ENCODE measurements around the gene PEX1.

PEX1 gene

DNA sequence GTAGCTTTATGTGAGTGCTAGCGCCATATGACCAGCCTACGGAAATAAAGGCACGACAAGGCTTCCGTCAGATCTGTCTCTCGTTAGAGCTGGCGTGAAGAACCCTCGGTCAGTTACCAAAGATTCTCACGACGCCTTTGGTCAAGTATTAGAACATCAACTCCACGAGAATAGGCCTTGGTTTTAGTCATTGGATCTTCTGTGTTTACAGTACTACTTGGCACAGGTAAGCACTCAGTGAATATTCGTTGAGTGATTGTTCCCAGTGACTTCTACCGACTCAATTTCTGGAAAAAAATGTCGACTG is 591 bp upstream of the PEX1 start:
- peaks cover 15 to 39% of the 10 kb centered on the region in 2 donors for H3K4me1 Mint-ChIP-seq (ENCODE audit: low read depth in 2 of 2)
- DNase-seq, result no peak
- no peak for ATAC-seq (replicated peaks)

DNA sequence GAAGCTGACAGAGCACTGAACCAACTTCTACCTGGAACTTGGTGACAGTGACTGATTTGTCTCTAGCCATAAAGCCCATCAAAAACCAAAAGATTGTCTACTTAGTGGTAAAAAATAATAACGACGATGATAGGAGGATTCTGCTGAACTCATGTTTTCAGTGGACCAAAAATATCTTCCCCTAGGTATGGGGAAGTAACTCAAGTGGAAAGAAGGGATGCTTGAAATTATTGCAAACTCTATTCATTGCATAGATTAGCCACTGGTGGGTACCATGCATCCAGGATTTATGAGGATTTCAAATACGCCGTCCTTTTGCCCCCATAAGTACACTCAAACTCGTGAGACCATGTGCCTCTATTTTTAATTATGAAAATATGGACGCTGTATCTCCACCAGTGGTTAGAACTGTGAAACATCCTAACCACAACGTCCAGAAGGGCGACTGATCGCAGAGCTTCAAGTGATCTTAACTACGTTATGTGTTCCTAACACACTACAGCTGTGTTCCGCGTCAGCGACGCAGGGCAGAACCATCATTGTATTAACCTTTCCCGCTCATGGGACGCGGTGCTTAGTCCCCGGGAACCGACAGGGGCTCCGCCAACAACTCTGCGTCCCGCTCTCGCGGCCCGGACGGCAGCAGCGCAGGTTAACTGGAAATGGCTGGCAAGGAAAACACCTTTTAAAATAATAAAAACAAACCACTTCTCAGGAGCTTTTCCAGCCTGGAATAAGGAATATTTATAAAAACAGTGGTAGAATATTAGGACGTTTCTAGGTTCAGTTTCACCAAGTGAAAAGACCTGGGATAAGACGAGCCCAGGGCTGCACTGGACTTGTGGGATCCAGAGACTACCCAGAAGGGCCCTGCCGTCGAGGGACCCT is 776 bp downstream of the PEX1 start:
- Mint-ChIP-seq H3K27ac (peak overlapping the region; percentile 92 to 93), H3K36me3 (ENCODE audit: insufficient read depth) (peaks cover 39% of the 10 kb centered on the region), H3K4me1 (ENCODE audit: low read depth in 2 of 2) (peaks cover 15 to 32% of the 10 kb centered on the region in 2 donors), H3K4me3 (peak overlapping the region; percentile 85), H3K27me3 (no peaks in the 10 kb centered on the region), H3K9me3 (no peaks in the 10 kb centered on the region)
- peak; percentile 36 to 46 (median 36) for DNase-seq
- peak; percentile 20 for ATAC-seq (replicated peaks)

More for the DNA sequence above, 591 bp upstream of the PEX1 start:
- H3K27me3 Mint-ChIP-seq, result no peaks in the 10 kb centered on the region
- peaks cover 53% of the 10 kb centered on the region for H3K36me3 Mint-ChIP-seq (ENCODE audit: insufficient read depth)
- peak overlapping the region; percentile 92 to 93 for H3K27ac Mint-ChIP-seq
- peak overlapping the region; percentile 85 for H3K4me3 Mint-ChIP-seq
- no peaks in the 10 kb centered on the region for H3K9me3 Mint-ChIP-seq

DNA sequence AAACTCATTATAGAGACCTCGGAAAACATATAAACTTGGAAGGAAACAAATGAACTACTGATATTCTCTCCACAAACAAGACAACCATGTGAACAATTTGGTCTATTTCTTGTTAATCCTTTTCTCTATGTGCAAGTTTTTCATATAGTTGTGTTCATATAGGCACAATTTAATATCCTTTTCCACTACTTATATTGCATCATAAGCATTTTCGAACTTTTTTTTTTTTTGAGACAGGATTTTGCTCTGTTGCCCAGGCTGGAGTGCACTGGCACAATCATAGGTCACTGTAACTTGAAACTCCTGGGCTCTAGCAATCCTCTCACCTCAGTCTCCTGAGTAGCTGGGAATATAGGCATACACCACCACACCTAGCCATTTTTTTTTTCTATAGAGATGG is 5.2 kb downstream of the PEX1 start:
- no peak overlapping the region for H3K27ac Mint-ChIP-seq
- peaks cover 12 to 22% of the 10 kb centered on the region in 2 donors for H3K4me1 Mint-ChIP-seq (ENCODE audit: low read depth in 2 of 2)
- H3K9me3 Mint-ChIP-seq, result no peaks in the 10 kb centered on the region
- peaks cover 15% of the 10 kb centered on the region for H3K36me3 Mint-ChIP-seq (ENCODE audit: insufficient read depth)
- no peak overlapping the region for H3K4me3 Mint-ChIP-seq
- H3K27me3 Mint-ChIP-seq, result no peaks in the 10 kb centered on the region
- no peak for ATAC-seq (replicated peaks)
- no peak for DNase-seq

DNA sequence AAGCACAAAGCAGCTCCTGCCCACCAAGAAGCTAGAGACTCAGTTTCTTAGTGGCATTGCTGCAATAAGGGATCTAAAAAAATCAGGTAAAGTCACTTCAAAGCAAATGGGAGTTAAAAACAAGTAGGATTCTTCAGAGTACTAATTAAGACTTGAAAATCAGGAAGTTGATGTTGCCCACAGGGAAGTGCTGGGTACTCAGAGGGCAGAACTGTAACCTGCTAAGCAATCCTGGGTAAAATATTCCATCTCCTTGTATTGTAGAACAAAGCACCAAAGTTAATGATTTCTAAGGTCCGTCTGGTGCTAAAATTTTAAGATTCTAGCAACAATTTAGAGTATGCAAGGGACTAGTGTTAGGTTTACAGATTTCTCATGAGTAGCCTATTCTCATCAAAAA is 8.3 kb downstream of the PEX1 start:
- DNase-seq (no peak), ATAC-seq (replicated peaks) (no peak)
- peaks cover 22% of the 10 kb centered on the region for H3K36me3 Mint-ChIP-seq (ENCODE audit: insufficient read depth)
- no peak overlapping the region for H3K4me3 Mint-ChIP-seq
- no peaks in the 10 kb centered on the region for H3K9me3 Mint-ChIP-seq
- no peaks in the 10 kb centered on the region for H3K27me3 Mint-ChIP-seq
- H3K27ac Mint-ChIP-seq, result peak overlapping the region in 1 of 2 donors; percentile 49
- H3K4me1 Mint-ChIP-seq (ENCODE audit: low read depth in 2 of 2), result peaks cover 0 to 4% of the 10 kb centered on the region in 2 donors

DNA sequence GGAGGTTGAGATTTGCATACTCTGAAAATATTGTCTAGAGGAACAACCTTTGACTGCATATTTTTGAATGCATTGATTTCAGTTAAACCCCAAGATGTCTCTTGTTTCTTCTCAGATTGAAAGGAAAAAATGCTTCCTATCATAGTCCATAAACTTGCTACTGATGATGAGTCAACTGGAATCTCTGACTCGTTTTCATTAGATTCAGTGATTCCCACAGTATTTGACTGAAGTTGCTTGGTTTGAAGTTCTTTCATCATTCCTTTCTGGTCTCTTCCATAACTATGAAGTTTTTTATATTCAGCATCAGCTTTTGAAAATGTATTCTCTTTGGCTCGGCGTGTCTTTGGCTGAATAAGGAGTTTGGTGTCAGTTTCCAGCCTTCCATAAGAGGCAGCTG is 10.7 kb downstream of the PEX1 start:
- Mint-ChIP-seq H3K36me3 (ENCODE audit: insufficient read depth) (peaks cover 33% of the 10 kb centered on the region), H3K27me3 (no peaks in the 10 kb centered on the region), H3K4me3 (no peak overlapping the region), H3K27ac (peak overlapping the region in 1 of 2 donors; percentile 67), H3K9me3 (no peaks in the 10 kb centered on the region), H3K4me1 (ENCODE audit: low read depth in 2 of 2) (peaks cover 0 to 4% of the 10 kb centered on the region in 2 donors)
- ATAC-seq (replicated peaks), result no peak
- DNase-seq, result no peak

DNA sequence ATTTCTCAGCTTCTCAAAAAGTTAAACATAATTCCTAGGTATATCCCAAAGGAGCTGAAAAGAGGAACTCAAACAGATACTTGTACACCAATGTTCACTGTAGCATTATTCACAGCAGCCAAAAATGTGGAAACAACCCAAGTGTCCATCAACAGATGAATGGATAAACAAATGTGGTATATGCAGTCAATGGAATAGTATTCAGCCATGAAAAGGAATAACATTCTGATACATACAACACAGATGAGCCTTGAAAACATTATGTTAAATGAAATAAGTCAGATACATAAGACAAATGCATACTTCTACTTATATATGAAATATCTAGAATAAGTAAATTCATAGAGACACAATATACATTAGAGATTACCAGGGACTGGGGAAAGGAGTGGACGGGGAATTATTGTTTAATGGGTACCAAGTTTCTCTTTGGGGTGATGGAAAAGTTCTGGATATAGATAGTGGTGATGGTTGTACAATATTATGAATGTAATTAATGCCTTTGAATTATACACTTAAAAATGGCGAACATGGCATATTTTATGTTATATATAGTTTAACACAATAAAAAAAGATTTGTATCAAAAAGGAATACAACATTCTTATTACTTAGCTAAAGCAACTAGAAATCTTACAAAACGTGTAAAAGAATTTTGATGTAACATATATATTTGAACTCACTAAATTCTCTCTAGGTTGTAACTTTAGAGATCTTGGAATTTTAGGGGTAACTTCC is 15.0 kb downstream of the PEX1 start:
- H3K4me3 Mint-ChIP-seq, result no peak overlapping the region
- H3K4me1 Mint-ChIP-seq (ENCODE audit: low read depth in 2 of 2), result peaks cover 0 to 4% of the 10 kb centered on the region in 2 donors
- no peaks in the 10 kb centered on the region for H3K27me3 Mint-ChIP-seq
- ATAC-seq (replicated peaks) (no peak), DNase-seq (no peak)
- no peak overlapping the region for H3K27ac Mint-ChIP-seq
- H3K36me3 Mint-ChIP-seq (ENCODE audit: insufficient read depth), result peaks cover 39% of the 10 kb centered on the region
- H3K9me3 Mint-ChIP-seq, result no peaks in the 10 kb centered on the region

DNA sequence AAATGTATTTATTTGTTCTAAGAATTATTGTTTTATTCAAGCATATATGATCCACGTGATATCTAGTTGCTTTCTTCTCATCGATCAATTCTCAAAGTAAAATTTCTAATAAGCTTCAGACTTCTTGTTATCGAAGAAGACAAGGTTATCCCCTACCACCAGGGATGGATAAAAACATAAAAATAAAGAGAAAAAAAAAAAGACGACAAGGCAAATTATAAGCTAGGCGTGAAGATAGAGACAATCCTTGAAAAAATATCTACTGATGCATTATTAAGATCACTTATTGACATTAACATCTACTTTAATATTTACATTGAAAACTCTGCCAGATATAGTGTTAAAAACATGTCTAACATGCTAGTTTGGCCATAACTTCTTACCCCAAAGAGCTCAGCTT is 19.4 kb downstream of the PEX1 start:
- Mint-ChIP-seq H3K9me3 (no peaks in the 10 kb centered on the region), H3K36me3 (ENCODE audit: insufficient read depth) (peaks cover 43% of the 10 kb centered on the region), H3K27ac (no peak overlapping the region), H3K4me1 (ENCODE audit: low read depth in 2 of 2) (no peaks in the 10 kb centered on the region), H3K27me3 (no peaks in the 10 kb centered on the region), H3K4me3 (no peak overlapping the region)
- DNase-seq (no peak), ATAC-seq (replicated peaks) (no peak)

DNA sequence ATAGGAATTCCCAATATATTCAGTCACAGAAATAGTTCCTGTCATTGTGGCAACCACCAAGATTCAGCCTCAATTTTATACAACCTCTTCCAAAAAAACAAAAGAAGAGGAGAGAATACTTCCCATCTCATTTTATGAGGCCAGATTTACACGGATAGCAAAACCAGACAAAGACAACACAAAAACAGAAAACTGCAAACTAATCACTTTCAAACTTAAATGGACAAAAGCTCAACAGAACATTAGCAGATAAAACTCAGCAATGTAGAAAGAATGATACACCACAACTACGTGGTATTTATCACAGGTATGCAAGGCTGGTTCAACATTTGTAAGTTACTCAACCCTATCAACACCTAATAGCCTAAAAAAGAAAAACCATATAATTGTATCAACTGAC is 22.0 kb downstream of the PEX1 start:
- ATAC-seq (replicated peaks) (no peak), DNase-seq (no peak)
- no peaks in the 10 kb centered on the region for H3K27me3 Mint-ChIP-seq
- no peak overlapping the region for H3K4me3 Mint-ChIP-seq
- H3K27ac Mint-ChIP-seq, result no peak overlapping the region
- H3K4me1 Mint-ChIP-seq (ENCODE audit: low read depth in 2 of 2), result no peaks in the 10 kb centered on the region
- no peaks in the 10 kb centered on the region for H3K9me3 Mint-ChIP-seq
- H3K36me3 Mint-ChIP-seq (ENCODE audit: insufficient read depth), result peaks cover 38% of the 10 kb centered on the region

DNA sequence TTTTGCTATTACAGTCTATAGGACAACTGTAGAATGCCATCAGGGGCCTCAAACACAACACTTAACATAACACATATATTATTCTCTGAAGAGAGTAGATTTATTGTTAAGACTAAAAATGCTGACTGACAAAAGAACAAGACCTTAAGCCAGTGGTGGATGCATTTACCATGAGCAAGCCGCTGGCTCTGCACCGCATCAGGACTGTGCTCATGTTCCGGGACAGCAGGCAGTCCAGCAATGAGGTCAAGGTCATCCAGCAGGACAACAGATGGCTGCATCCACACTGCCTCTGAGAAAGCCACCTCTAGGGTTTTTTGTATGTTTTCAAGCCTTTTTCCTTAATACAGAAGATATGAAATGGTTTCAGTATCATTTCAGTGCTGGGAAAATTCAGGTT is 23.8 kb downstream of the PEX1 start:
- H3K27ac Mint-ChIP-seq, result peak overlapping the region in 1 of 2 donors; percentile 12
- no peaks in the 10 kb centered on the region for H3K4me1 Mint-ChIP-seq (ENCODE audit: low read depth in 2 of 2)
- peaks cover 31% of the 10 kb centered on the region for H3K36me3 Mint-ChIP-seq (ENCODE audit: insufficient read depth)
- no peaks in the 10 kb centered on the region for H3K9me3 Mint-ChIP-seq
- DNase-seq (no peak), ATAC-seq (replicated peaks) (no peak)
- H3K27me3 Mint-ChIP-seq, result no peaks in the 10 kb centered on the region
- H3K4me3 Mint-ChIP-seq, result no peak overlapping the region

DNA sequence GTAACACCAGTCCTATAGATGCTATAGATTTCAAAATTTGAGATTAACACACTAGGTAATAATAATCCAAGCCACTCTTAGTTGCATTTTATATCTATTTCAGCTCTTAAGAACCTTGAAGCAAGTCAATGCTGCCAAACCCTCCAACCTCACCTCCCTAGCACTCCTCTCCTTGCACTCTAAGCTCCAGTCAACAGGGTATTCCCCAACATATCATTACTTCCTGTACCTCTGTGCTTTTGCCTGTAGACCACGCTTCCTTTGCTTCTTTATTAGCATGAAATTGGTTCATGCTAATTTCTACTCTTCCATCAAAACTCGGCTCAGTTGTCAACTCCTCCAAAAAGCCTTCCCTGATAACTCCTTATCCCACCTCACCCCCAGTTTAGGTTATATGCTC is 24.6 kb downstream of the PEX1 start:
- DNase-seq (no peak), ATAC-seq (replicated peaks) (no peak)
- Mint-ChIP-seq H3K4me1 (ENCODE audit: low read depth in 2 of 2) (no peaks in the 10 kb centered on the region), H3K9me3 (no peaks in the 10 kb centered on the region), H3K4me3 (no peak overlapping the region), H3K36me3 (ENCODE audit: insufficient read depth) (peaks cover 36% of the 10 kb centered on the region), H3K27me3 (no peaks in the 10 kb centered on the region), H3K27ac (peak overlapping the region in 1 of 2 donors; percentile 12)

DNA sequence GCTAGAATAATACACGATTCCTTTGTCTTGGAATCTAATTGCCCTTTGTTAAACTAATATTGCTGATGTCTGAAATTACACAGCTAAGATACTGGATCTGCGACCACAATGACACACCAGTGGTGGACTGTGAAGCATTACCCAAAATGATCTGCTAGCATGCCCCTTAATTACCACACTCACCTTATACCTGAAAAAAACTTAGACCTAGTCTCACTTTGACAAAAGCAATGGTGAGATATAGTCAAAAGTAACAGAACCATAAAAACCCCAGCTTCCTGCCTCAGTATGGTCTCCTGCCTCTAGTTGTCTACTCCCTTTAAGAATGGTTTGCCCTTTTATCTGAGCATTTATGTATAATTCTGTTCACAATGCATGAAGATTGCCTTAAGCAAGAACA is 29.8 kb downstream of the PEX1 start:
- H3K27ac Mint-ChIP-seq, result no peak overlapping the region
- ATAC-seq (replicated peaks) (no peak), DNase-seq (no peak)
- H3K4me1 Mint-ChIP-seq (ENCODE audit: low read depth in 2 of 2), result no peaks in the 10 kb centered on the region
- no peaks in the 10 kb centered on the region for H3K9me3 Mint-ChIP-seq
- H3K4me3 Mint-ChIP-seq, result no peak overlapping the region
- no peaks in the 10 kb centered on the region for H3K27me3 Mint-ChIP-seq
- H3K36me3 Mint-ChIP-seq (ENCODE audit: insufficient read depth), result peaks cover 34% of the 10 kb centered on the region

DNA sequence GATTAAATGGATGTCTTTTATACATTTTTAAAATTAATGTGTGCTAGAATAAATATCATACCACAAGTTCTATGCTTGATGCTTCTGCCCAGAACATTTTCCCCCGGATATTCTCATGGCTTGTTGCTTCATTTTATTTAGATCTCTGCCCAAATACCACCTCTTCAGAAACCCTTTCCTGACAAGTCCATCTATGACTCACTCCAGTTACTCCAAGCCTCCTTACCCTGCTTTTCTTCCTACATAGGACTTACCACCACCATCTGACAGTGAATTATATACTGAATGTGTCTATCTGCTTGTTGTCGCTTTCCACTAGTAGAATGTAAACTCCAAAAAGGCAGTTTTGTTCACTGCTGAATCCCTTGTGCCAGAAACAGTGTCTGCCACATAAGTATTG is 31.4 kb downstream of the PEX1 start:
- no peaks in the 10 kb centered on the region for H3K4me1 Mint-ChIP-seq (ENCODE audit: low read depth in 2 of 2)
- peaks cover 50% of the 10 kb centered on the region for H3K36me3 Mint-ChIP-seq (ENCODE audit: insufficient read depth)
- H3K27ac Mint-ChIP-seq, result no peak overlapping the region

DNA sequence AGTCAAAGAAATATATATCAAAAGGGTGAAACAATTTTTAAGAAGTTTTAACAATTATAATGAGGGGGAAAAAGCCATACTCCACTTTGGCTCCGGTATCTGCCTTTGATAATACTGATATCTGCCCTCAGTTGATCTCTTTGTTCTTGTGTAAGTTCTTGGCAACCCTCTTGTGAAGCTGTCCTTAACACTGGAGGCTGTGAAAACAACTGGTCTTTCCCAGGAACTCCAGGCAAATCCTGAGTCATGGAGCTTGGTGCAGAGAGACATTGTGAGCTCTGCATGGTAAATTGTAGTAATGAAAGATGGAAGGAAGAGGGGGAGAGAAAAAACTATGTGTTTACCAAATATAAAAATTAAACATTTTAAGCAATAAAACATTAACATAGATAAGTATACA is 38.7 kb downstream of the PEX1 start:
- no peak for ATAC-seq (replicated peaks)
- Mint-ChIP-seq H3K4me3 (no peak overlapping the region), H3K9me3 (no peaks in the 10 kb centered on the region), H3K27me3 (no peaks in the 10 kb centered on the region), H3K27ac (peak overlapping the region in 1 of 2 donors; percentile 16), H3K36me3 (ENCODE audit: insufficient read depth) (peaks cover 69% of the 10 kb centered on the region), H3K4me1 (ENCODE audit: low read depth in 2 of 2) (no peaks in the 10 kb centered on the region)
- DNase-seq, result no peak

More for the DNA sequence above, 31.4 kb downstream of the PEX1 start:
- Mint-ChIP-seq H3K4me3 (no peak overlapping the region), H3K9me3 (no peaks in the 10 kb centered on the region), H3K27me3 (no peaks in the 10 kb centered on the region)
- no peak for ATAC-seq (replicated peaks)
- DNase-seq, result no peak

DNA sequence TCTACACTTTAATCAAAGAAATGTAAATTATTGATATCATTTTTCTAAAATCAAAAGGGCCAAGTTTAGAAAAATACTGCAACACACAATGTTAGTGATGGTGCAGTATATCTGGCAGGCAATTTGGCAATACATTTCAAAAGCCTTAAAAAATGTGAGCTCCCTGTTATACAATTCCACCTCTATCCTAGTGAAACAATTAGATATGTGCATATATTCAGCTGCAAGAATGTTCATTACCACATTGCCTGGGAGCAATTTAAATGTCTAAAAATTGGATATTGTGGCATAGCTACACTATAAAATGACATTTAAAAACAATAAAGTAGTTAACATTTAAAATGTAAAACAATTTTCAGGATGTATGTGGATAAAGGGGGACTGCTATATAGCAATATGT is 40.5 kb downstream of the PEX1 start:
- Mint-ChIP-seq H3K27me3 (no peaks in the 10 kb centered on the region), H3K27ac (no peak overlapping the region), H3K9me3 (no peaks in the 10 kb centered on the region), H3K4me1 (ENCODE audit: low read depth in 2 of 2) (no peaks in the 10 kb centered on the region), H3K36me3 (ENCODE audit: insufficient read depth) (peaks cover 57% of the 10 kb centered on the region), H3K4me3 (no peak overlapping the region)
- no peak for DNase-seq
- ATAC-seq (replicated peaks), result no peak

Data from effector memory CD8-positive, alpha-beta T cell (primary cell).